GOT3 (cell line): ENCODE results near the gene GSG1L2.

Experiments
- DNase-seq: peaks from one replicate; lab custom pipeline; 2025; ENCODE audit warnings: mixed read lengths; lab: John Stamatoyannopoulos, UW

The GSG1L2 gene

GRCh38 chr17:9821921-9822320 is at the start of gene GSG1L2:
TSS of gene GSG1L2 (minus strand) at chr17:9822079. CDS start at chr17:9822071, 8 bp downstream.
- no peak for DNase-seq

GRCh38 chr17:9868552-9868951 is 46.7 kb upstream of the GSG1L2 start:
- DNase-seq: no peak

- no peak for DNase-seq
Observed at GRCh38 chr17:9865586-9865985, 43.7 kb upstream of the GSG1L2 start.

- no peak for DNase-seq
Observed at GRCh38 chr17:9862949-9863348, 41.1 kb upstream of the GSG1L2 start.

- no peak for DNase-seq
Observed at GRCh38 chr17:9862220-9862619, 40.3 kb upstream of the GSG1L2 start.

- DNase-seq: no peak
Observed at GRCh38 chr17:9860851-9861250, 39.0 kb upstream of the GSG1L2 start.

GRCh38 chr17:9859781-9860180 is 37.9 kb upstream of the GSG1L2 start:
- DNase-seq: no peak

- DNase-seq: no peak
Observed at GRCh38 chr17:9855036-9855435, 33.2 kb upstream of the GSG1L2 start.

GRCh38 chr17:9854255-9854654 is 32.4 kb upstream of the GSG1L2 start:
- no peak for DNase-seq

GRCh38 chr17:9850151-9850550 is 28.3 kb upstream of the GSG1L2 start:
- DNase-seq: no peak

- DNase-seq: no peak
Observed at GRCh38 chr17:9845306-9845705, 23.4 kb upstream of the GSG1L2 start.

GRCh38 chr17:9844153-9844552 is 22.3 kb upstream of the GSG1L2 start:
- DNase-seq: no peak

- DNase-seq: no peak
Observed at GRCh38 chr17:9843152-9844010, 21.5 kb upstream of the GSG1L2 start.

GRCh38 chr17:9842057-9842758 is 20.3 kb upstream of the GSG1L2 start:
- no peak for DNase-seq

- DNase-seq: no peak
Observed at GRCh38 chr17:9839433-9839832, 17.6 kb upstream of the GSG1L2 start.

- no peak for DNase-seq
Observed at GRCh38 chr17:9837551-9838471, 15.9 kb upstream of the GSG1L2 start.

GRCh38 chr17:9833922-9834321 is 12.0 kb upstream of the GSG1L2 start:
- no peak for DNase-seq

GRCh38 chr17:9830711-9831110 is 8.8 kb upstream of the GSG1L2 start:
- no peak for DNase-seq

- no peak for DNase-seq
Observed at GRCh38 chr17:9829343-9829742, 7.5 kb upstream of the GSG1L2 start.

- no peak for DNase-seq
Observed at GRCh38 chr17:9828296-9829295, 6.7 kb upstream of the GSG1L2 start.

- DNase-seq: no peak
Observed at GRCh38 chr17:9825641-9826150, 3.8 kb upstream of the GSG1L2 start, which contains the start of gene GLP2R. TSS of gene GLP2R (plus strand) at chr17:9825924. CDS start at chr17:9826064, 140 bp downstream.
